Colonic mucosa (tissue), 4 donors: Measurements from ENCODE around the gene FNDC1. TPM values are rescaled to one million over a fixed set of nuclear protein-coding genes. Genes with fewer than 3 reads are reported as not detected.

ENCODE experiments used
- DNase-seq: peaks from one replicate; pipeline ENCODE4 v3.0.0-alpha.2; 2020
- H3K27ac ChIP-seq: fragments of 200-600 bp; one replicate; pipeline ENCODE4 v1.8.0; 2021
- H3K27me3 ChIP-seq: fragments of 200-600 bp; one replicate; pipeline ENCODE4 v1.8.0; 2021
- H3K36me3 ChIP-seq: fragments of 200-600 bp; one replicate; pipeline ENCODE4 v1.8.0; 2021
- H3K4me1 ChIP-seq: fragments of 200-600 bp; one replicate; pipeline ENCODE4 v1.8.0; 2021; ENCODE audit warnings: mild to moderate bottlenecking
- H3K4me3 ChIP-seq: fragments of 200-600 bp; one replicate; pipeline ENCODE4 v1.8.0; 2021
- H3K9ac ChIP-seq, 2 donors: one replicate each; pipeline ENCODE4 v1.7.0; 2013; ENCODE audit warnings: control low read depth in 2 of 2, low read depth in 2 of 2, low read length in 2 of 2
- H3K9me3 ChIP-seq: fragments of 200-600 bp; one replicate; pipeline ENCODE4 v1.8.0; 2021
- CTCF ChIP-seq: fragments of 200-600 bp; IDR thresholded peaks from one replicate; pipeline ENCODE4 v1.8.0; 2022; ENCODE audit warnings: antibody characterized with exemption, mild to moderate bottlenecking
- intact Hi-C: fragments of 100-400 bp; cut with DNase I; formaldehyde crosslinking; loops from one replicate; pipeline ENCODE4 v1.14.1; 2022
- total RNA-seq, 2 donors: library from RNA; stranded (reverse); fragmentation: NEBNext Ultra II Directional in 1 of 2; extraction: Animal tissue kit (Norgen Biotek cat#: 25700) in 1 of 2; gene quantifications; one replicate each; pipeline ENCODE4 v1.2.1, GENCODE V29; 2021
- donor health status: healthy.
- donor health status: DM: no; HTN: no; CAD: no.
- donor health status: DM: no; HTN: no; CAD: no.

FNDC1 gene
- total RNA-seq, 2 donors from 2014 or later = 0.05 to 1.1 TPM

- Histone ChIP-seq H3K4me3 (no peak overlapping the region), H3K27ac (no peak overlapping the region), H3K36me3 (no peaks in the 10 kb centered on the region), H3K4me1 (no peaks in the 10 kb centered on the region), H3K9me3 (no peaks in the 10 kb centered on the region), H3K9ac (no peak overlapping the region), H3K27me3 (no peaks in the 10 kb centered on the region)
- no peak for DNase-seq
- intact Hi-C loops = no loop called here
- no peak for TF ChIP-seq CTCF
Measured at GRCh38 chr6:159260208-159260607, 91.0 kb downstream of the FNDC1 start.

GRCh38 chr6:159261995-159262394 is 92.8 kb downstream of the FNDC1 start:
- Histone ChIP-seq H3K9ac (no peak overlapping the region), H3K4me3 (no peak overlapping the region), H3K4me1 (no peaks in the 10 kb centered on the region), H3K9me3 (no peaks in the 10 kb centered on the region), H3K27me3 (no peaks in the 10 kb centered on the region), H3K36me3 (no peaks in the 10 kb centered on the region), H3K27ac (no peak overlapping the region)
- no peak for DNase-seq
- intact Hi-C loops = no loop called here
- TF ChIP-seq CTCF = no peak

- intact Hi-C loops = no loop called here
- no peak for DNase-seq
- no peak overlapping the region for H3K27ac ChIP-seq
- H3K36me3 ChIP-seq = no peaks in the 10 kb centered on the region
- no peak overlapping the region for H3K4me3 ChIP-seq
- H3K9me3 ChIP-seq = no peaks in the 10 kb centered on the region
- no peaks in the 10 kb centered on the region for H3K4me1 ChIP-seq
- no peaks in the 10 kb centered on the region for H3K27me3 ChIP-seq
- no peak for TF ChIP-seq CTCF
- H3K9ac ChIP-seq = no peak overlapping the region
Measured at GRCh38 chr6:159262586-159262985, 93.4 kb downstream of the FNDC1 start.

- no peak overlapping the region for H3K4me3 ChIP-seq
- TF ChIP-seq CTCF = no peak
- intact Hi-C loops = no loop called here
- H3K36me3 ChIP-seq = no peaks in the 10 kb centered on the region
- no peaks in the 10 kb centered on the region for H3K9me3 ChIP-seq
- no peak overlapping the region for H3K27ac ChIP-seq
- no peaks in the 10 kb centered on the region for H3K4me1 ChIP-seq
- no peaks in the 10 kb centered on the region for H3K27me3 ChIP-seq
- H3K9ac ChIP-seq = no peak overlapping the region
- DNase-seq = no peak
Measured at GRCh38 chr6:159267165-159267564, 98.0 kb downstream of the FNDC1 start.

GRCh38 chr6:159268511-159268910 is 99.3 kb downstream of the FNDC1 start:
- Histone ChIP-seq H3K4me1 (no peaks in the 10 kb centered on the region), H3K4me3 (no peak overlapping the region), H3K36me3 (no peaks in the 10 kb centered on the region), H3K27me3 (no peaks in the 10 kb centered on the region), H3K27ac (no peak overlapping the region), H3K9me3 (no peaks in the 10 kb centered on the region), H3K9ac (no peak overlapping the region)
- DNase-seq = no peak
- intact Hi-C loops = no loop called here
- no peak for TF ChIP-seq CTCF

- intact Hi-C loops = no loop called here
- DNase-seq = no peak
- H3K36me3 ChIP-seq = no peaks in the 10 kb centered on the region
Measured at GRCh38 chr6:159271257-159271656, 102.1 kb downstream of the FNDC1 start.

More at GRCh38 chr6:159271257-159271656, 102.1 kb downstream of the FNDC1 start:
- Histone ChIP-seq H3K4me3 (no peak overlapping the region), H3K9me3 (no peaks in the 10 kb centered on the region), H3K27me3 (no peaks in the 10 kb centered on the region), H3K9ac (no peak overlapping the region), H3K4me1 (no peaks in the 10 kb centered on the region), H3K27ac (no peak overlapping the region)
- no peak for TF ChIP-seq CTCF
